ENCODE results near the gene TMEM267.

DNA sequence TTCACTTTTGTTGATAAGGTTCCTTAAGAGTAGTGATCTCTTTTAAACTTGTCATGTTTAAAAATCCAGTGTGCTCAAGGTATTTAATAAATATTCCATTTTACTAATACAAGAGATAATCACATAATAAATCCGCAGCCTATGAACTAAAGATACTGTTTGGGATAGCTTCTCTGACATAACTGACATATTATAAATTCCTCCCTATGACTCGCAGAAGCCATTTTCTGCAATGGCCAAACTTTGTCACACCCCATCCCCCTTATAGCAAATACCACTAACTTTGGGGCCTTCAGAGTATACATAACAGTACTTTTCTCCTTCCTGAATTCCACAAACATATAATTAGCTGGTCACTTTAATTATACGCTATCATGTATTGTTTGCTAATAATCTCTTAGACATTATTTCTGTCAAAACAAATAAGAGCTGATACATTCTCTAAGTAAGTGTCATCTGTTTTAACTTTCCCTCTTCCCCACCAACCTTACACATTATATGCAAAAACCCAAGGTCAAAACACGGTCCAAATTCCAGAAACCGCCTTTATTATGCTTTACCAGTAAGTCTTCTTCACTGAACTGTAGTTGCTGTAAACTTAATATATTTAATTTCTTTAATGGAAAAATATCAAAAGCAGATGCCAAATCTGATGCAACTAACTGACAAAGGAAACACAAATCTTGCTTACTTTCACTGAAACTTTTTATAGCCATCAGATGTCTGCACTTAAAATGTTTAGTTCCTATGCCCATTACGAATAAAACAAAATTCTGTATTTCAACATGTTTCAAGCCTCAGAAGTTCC lies 971 bp downstream of the TMEM267 start:
- TF ChIP-seq CTCF (IDR thresholded peaks at IDR 0.05; ENCODE audit: poor library complexity, severe bottlenecking) (no peak), POLR2AphosphoS5 (IDR thresholded peaks at IDR 0.05) (no peak), MXI1 (conservative IDR thresholded peaks at IDR 0.05; ENCODE audit: poor library complexity, severe bottlenecking) (no peak), RAD21 (conservative IDR thresholded peaks at IDR 0.05) (no peak), TAF1 (IDR thresholded peaks at IDR 0.05; ENCODE audit: low read depth) (no peak)

All from neural cell (in vitro differentiated cells).